SKM-1 treated with dmso at 0.1 percent for 144 hours (cell line): ENCODE results near the gene LRWD1.

Experiments used
- DNase-seq: peaks from one replicate; lab custom pipeline; 2025; ENCODE audit not compliant: unreplicated experiment; lab: John Stamatoyannopoulos, UW

The LRWD1 gene

GRCh38 chr7:102464577-102465280 is at the start of gene LRWD1, which contains the start of gene ALKBH4:
Gene LRWD1, plus strand, starts transcription at chr7:102464984. Its CDS starts 97 bp downstream, at chr7:102465081.
Gene ALKBH4, minus strand, starts transcription at chr7:102464863. Its CDS starts 27 bp downstream, at chr7:102464836.
- DNase-seq = peak; percentile 88

DNA sequence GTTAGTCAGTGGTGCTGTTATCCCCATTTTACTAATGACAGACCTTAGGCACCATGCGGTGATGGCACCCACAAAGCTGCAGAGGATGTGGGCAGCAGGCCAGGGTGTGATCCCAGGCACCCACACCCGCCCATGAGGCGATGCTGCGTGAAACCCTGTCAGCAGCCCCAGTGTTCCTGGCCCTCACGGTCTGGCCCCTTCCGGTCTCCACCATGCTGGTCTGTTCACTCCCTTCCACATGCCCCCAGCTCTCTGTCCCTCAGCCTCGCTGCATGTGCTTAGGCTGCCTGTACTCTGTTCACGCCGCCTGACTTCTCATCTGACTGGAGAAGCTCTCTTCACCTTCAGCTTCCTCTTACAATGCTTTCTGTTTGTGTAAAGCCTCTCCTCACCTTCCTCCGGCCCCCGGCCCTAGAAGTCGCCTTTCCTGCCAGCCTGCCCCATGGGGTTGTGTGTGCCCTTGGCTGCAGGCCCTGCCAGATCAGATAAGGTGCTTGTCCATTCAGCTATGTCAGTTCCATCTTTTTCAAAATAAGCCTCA is 49.0 kb upstream of the LRWD1 start:
- DNase-seq = no peak

DNA sequence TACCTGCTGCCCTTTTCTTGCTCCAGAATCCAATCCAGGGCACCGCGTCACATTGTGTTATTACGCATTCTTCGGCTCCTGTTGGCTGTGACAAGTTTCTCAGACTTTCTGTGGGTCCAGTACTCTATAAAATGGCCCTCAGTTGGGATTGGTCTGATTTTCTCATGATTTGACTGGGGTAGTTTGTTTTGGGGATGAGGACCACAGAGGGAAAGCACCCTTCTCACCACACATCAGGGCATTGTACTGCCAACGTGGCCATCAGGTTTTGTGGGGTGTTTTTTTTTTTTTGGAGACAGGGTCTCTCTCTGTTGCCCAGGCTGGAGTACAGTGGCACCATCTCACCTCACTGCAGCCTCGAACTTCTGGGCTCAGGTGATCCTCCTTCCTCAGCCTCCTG is 48.4 kb upstream of the LRWD1 start:
- DNase-seq = no peak

DNA sequence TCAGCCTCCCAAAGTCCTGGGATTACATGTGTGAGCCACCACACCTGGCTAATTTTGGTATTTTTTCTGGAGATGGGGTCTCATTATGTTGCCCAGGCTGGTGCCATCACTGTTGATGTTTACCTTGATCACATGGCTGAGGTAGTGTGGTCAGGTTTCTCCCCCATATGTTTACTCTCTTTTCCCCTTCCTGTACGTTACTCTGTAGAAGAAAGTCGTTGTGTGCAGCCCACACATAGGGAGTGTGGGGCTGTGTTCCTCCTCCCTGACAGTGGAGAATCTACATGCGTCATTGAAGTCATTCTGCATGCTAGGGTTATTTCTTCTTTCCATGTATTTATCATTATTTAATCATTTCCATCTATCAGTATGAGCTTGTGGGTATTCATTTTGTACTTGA is 47.7 kb upstream of the LRWD1 start:
- no peak for DNase-seq

GRCh38 chr7:102418592-102418991 is 46.2 kb upstream of the LRWD1 start:
- DNase-seq = no peak

GRCh38 chr7:102421706-102422240 is 43.0 kb upstream of the LRWD1 start:
- no peak for DNase-seq

- DNase-seq = no peak
These were observed 40.6 kb upstream of the LRWD1 start for GRCh38 chr7:102424129-102424551.

DNA sequence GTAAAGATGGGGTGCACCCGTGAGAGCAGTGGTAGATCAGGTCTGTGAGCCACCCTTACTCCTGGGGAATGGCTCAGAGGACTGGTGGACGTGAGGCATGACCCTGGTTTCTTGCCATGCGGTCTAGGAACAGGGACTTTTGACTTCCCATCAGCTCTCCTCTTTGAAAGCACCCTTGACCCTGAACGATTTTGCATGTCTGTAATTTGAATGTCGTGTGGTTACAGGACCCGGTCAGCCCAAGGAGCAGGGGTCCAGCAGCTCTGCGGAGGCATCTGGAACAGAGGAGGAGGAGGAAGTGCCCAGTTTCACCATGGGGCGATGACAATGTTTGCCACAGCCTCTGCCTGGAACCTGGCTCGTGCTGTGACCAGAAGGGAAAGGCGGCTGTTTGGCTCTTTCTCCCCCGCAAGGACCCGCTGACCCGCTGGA is 40.0 kb upstream of the LRWD1 start:
- DNase-seq = no peak

DNA sequence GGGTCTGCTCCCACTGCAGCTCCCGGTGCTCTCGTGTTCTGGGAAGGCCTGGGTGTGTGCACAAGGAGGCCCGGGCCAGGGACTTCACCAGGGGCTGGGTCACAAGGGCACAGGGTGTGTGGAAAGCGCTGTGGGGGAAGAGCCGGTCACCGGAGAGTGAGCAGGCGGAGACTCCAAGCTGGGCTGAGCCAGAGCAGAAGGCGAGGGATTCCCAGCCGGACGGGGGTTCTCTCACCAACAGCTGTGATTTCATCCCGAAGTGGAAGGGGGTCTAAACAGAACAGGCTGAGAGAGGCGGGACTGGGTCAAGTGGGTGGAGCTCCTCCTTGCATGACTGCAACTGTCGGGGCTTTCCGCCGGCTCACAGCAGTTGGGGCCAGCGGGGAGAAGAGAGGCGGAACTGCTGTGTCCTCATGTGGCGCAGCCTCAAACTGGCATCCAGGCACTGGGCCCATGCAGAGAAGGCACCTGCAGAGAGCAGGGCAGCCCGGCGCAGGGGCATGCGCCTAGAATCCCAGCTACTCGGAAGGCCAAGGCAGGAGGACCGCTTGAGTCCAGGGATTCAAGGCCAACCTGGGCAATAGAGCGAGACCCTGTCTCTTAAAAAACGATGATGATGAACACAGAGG is 39.0 kb upstream of the LRWD1 start:
- DNase-seq = no peak

- no peak for DNase-seq
These were observed 38.3 kb upstream of the LRWD1 start for GRCh38 chr7:102426268-102427018.

DNA sequence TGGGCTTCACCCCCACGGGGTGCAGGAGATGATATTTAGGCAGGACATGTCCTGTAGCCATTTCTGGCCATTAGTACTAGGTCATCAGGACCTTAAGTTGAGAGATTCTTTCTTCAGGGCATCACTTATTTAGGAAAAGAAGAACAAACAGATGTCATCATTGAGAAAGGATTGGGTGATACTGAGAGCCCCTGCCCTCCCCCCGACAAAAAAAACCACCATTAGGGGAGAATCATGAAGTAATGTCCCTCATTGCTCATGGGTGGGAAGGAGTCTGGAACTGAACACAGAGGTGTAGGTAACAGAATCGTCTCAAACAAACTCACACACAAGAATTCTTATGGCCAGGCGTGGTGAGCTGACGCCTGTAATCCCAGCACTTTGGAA is 37.8 kb upstream of the LRWD1 start:
- no peak for DNase-seq

- DNase-seq = no peak
These were observed 35.5 kb upstream of the LRWD1 start for GRCh38 chr7:102429141-102429899.

DNA sequence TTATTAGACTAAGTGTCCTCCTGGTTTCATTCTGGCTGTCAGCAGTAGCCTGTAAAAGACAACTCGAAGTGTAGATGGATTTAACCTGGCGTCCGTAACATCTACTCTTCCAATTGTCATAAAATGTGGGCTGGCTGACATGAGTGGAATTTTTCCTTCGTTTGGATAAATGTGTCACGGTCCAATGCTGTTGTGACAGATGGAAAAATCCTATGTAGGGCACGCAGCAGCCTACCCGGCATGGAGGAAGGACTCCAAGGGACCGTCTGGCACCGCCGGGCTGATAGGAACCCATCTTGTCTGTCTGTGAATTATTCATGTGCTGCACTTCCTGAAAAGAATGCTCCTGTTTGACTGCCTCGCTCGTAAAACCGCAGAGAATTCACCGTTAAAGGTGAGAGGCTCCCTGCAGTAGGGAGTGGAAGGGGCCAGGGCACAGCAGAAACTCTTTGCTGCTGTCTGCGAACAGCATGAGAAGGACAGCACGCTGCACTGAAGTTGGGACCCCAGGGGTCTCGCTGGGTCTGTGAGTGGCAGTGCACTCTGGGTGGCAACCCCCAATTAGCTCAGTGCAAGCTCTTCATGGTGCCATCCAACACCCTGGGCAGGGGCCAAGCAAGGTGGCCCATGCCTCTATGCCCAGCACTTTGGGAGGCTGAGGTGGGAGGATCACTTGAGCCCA is 33.0 kb upstream of the LRWD1 start:
- no peak for DNase-seq

- no peak for DNase-seq
These were observed 32.2 kb upstream of the LRWD1 start for GRCh38 chr7:102432442-102433218.

GRCh38 chr7:102433219-102434038 is 31.4 kb upstream of the LRWD1 start, which contains the start of gene ORAI2:
Gene ORAI2, plus strand, starts transcription at chr7:102433575. Its CDS starts 5,382 bp downstream, at chr7:102438957.
- peak; percentile 41 for DNase-seq

DNA sequence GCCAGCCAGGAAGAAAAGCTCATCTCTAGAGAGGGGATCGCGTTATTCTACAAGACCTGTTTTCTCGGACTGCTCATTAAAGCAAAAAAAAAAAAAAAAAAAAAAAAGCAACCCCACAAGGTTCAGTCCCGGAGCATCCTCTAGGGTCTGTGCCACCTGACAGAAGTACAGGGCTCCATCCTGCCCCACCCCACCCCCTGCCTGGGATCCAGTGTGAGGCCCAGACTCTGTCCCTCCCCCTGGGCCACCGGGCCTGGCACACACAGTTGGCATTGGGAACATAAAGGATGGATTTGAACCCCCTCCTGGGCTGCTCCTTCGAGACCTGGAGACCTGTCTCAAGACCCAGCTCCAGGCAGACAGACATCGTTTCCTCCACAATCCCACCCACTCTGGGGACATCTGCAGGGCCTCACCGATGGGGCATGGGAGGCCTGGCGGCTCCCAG is 30.7 kb upstream of the LRWD1 start:
- no peak for DNase-seq

DNA sequence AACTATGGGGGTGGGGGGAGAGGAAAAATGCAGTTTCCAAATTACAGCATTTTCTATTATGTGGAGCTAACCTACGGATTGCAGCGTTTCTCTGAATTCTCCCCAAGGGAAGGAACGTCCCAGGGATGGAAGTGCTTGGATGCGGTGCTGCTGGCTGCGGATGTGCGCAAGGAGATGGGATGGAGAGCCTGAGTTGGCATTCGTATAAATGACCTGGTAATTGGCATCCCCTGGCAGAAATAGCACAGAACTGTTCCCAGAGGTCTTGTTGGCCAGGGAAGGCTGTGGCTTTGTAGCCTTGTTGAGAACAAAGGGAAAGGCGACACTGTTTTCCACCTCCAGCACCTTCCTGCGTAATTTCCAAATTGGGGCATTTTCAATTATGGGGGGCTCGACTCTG is 28.7 kb upstream of the LRWD1 start:
- no peak for DNase-seq
